Stimulated activated CD8-positive, alpha-beta memory T cell treated with anti-CD3 and anti-CD28 coated beads, Interleukin-4, amount 100 ng/mL, for 24 hours (primary cell): ENCODE measurements around the gene KRT36.

ENCODE experiments used
- DNase-seq: peaks from one replicate; pipeline ENCODE4 v3.0.0-alpha.2; 2020; ENCODE audit warnings: low read depth

KRT36 gene

DNA sequence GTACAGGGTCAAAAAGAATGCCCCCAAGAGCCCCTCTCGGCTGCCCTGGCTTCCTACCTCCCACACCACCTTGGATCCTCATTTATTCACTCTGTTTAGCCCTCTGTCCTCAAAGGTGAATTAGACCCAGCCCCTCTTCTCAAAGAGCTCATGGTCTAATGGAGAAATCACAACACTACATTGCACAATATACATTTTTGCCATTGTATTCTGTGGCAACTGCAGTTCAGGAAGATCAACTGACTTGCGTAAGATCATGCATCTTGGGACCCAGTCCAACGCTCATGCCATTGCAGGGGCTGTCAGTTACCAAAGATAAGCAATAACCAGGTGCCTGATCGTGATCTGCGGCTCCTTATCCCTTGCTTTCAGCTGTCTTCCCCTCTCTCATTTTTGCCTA is 50.3 kb downstream of the KRT36 start:
- DNase-seq, result no peak

DNA sequence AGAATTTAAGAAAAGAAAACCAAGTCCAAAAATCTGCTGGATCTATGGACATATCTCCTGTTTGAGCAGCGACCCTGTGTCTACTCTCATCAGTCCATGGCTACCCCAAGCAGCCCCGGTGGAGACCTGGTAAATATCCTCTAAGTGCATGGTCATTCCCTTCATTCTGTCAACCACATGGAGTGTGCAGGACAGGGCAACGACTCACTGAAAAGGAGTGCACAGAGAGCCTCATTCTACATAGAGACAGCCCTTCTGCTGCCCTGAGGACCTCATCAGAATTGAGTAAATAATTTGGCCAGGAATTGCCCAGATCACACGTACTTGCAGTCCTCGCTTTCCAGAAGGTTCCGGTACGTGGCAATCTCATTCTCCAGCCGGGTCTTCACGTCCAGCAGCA is 51.9 kb downstream of the KRT36 start:
- DNase-seq, result no peak

DNA sequence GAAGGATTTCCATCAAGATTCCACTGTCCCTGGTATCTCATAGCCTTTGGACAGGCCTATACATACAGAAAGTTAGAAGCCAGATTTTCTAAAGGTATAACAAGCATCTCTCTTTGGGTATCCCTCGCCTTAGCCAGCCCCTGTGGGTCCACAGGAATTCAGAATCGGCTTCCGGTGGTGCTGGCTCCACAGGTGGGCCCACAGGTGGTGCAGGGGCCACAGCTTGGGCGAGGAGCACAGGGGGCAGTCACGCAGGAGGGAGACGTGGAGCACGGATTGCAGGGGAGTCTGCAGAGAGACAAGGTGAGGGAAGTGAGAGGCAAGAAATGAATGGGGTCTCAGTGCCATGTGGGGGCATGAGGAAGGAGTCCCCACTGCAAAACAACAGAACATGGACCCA is 52.5 kb downstream of the KRT36 start:
- no peak for DNase-seq
